ENCODE measurements around the gene AKR1C8. TPM values are rescaled to one million over a fixed set of nuclear protein-coding genes. Genes with fewer than 3 reads are reported as not detected.

The AKR1C8 gene
- total RNA-seq, 1 donor from 2014 or later = not detected

- Mint-ChIP-seq H3K4me3 (no peak overlapping the region), H3K9me3 (peaks cover 2% of the 10 kb centered on the region), H3K27me3 (ENCODE audit: insufficient read depth, low read depth) (peaks cover 2% of the 10 kb centered on the region), H3K27ac (no peak overlapping the region), H3K36me3 (no peaks in the 10 kb centered on the region), H3K4me1 (no peaks in the 10 kb centered on the region)
- Histone ChIP-seq H3K36me3 (no peaks in the 10 kb centered on the region), H3K4me2 (no peak overlapping the region), H2AFZ (replicated peaks) (no peak overlapping the region), H3K4me1 (no peaks in the 10 kb centered on the region), H3F3A (ENCODE audit: low read depth) (no peaks in the 10 kb centered on the region), H4K20me1 (ENCODE audit: low read depth) (no peaks in the 10 kb centered on the region), H3K9me3 (ENCODE audit: low read depth) (no peaks in the 10 kb centered on the region), H3K27ac (no peak overlapping the region), H3K79me2 (ENCODE audit: low read depth) (no peaks in the 10 kb centered on the region), H3K4me3 (no peak overlapping the region), H3K27me3 (no peaks in the 10 kb centered on the region), H3K9ac (no peak overlapping the region)
- TF ChIP-seq EZH2 (IDR thresholded peaks at IDR 0.05) = no peak
- TF ChIP-seq CTCF (IDR thresholded peaks at IDR 0.05) = no peak
- TF ChIP-seq EZH2phosphoT487 (IDR thresholded peaks at IDR 0.05) = no peak
- no peak for DNase-seq (ENCODE audit: low spot score)
These were observed 77.0 kb downstream of the AKR1C8 start for GRCh38 chr10:5107860-5108526.

DNA sequence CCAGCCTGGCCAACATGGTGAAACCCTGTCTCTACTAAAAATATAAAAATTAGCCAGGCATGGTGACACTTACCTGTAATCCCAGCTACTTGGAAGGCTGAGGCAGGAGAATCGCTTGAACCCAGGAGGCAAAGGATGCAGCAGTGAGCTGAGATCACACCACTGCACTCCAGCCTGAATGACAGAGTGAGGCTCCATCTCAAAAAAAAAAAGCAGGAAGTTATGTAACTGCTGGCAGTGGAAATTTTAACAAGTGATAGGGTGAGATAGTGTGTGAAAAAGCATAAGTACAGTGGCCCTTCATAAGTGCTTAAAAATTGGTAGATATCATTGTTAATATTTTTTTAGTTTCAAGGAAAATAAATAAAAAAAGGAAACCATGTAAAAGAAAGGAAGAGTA lies 78.4 kb downstream of the AKR1C8 start:
- no peak for TF ChIP-seq EZH2 (IDR thresholded peaks at IDR 0.05)
- no peak for TF ChIP-seq EZH2phosphoT487 (IDR thresholded peaks at IDR 0.05)
- no peak for TF ChIP-seq CTCF (IDR thresholded peaks at IDR 0.05)
- no peak for DNase-seq (ENCODE audit: low spot score)
- no peak overlapping the region for H2AFZ ChIP-seq (replicated peaks)
- H3K27ac ChIP-seq = no peak overlapping the region
- H3K27ac Mint-ChIP-seq = no peak overlapping the region
- no peaks in the 10 kb centered on the region for H3F3A ChIP-seq (ENCODE audit: low read depth)
- H3K4me1 ChIP-seq = no peaks in the 10 kb centered on the region
- H3K36me3 Mint-ChIP-seq = no peaks in the 10 kb centered on the region
- peaks cover 2% of the 10 kb centered on the region for H3K27me3 Mint-ChIP-seq (ENCODE audit: insufficient read depth, low read depth)
- H3K36me3 ChIP-seq = no peaks in the 10 kb centered on the region
- H4K20me1 ChIP-seq (ENCODE audit: low read depth) = no peaks in the 10 kb centered on the region
- H3K79me2 ChIP-seq (ENCODE audit: low read depth) = no peaks in the 10 kb centered on the region
- H3K9me3 ChIP-seq (ENCODE audit: low read depth) = no peaks in the 10 kb centered on the region
- no peak overlapping the region for H3K4me2 ChIP-seq
- no peak overlapping the region for H3K9ac ChIP-seq
- no peaks in the 10 kb centered on the region for H3K27me3 ChIP-seq
- H3K4me3 Mint-ChIP-seq = no peak overlapping the region
- H3K4me3 ChIP-seq = no peak overlapping the region
- H3K4me1 Mint-ChIP-seq = no peaks in the 10 kb centered on the region
- H3K9me3 Mint-ChIP-seq = peaks cover 2% of the 10 kb centered on the region

DNA sequence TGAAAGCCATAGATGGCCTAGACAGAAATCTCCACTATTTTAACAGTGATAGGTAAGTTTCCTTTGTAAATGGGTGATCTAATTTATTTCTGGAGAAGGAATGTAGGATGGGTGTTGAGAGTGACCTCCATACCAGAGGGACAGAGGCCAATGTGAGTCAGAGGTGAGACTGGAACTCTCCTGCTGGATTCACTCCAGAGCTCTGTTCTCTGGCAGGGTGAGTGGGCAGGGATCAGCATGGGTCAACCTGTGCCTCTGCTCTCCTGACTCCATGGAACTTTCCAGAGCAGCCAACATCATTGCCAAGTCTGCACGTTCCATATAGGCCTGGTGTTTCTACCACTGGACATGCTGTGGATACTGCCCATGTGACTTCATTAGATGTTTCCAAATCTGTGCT lies 79.3 kb downstream of the AKR1C8 start:
- Histone ChIP-seq H3K27ac (no peak overlapping the region), H3K9me3 (ENCODE audit: low read depth) (no peaks in the 10 kb centered on the region), H4K20me1 (ENCODE audit: low read depth) (no peaks in the 10 kb centered on the region), H3K27me3 (no peaks in the 10 kb centered on the region), H3K4me1 (no peaks in the 10 kb centered on the region), H3K79me2 (ENCODE audit: low read depth) (no peaks in the 10 kb centered on the region), H3K36me3 (no peaks in the 10 kb centered on the region), H3K9ac (no peak overlapping the region), H3K4me3 (no peak overlapping the region), H3K4me2 (no peak overlapping the region), H3F3A (ENCODE audit: low read depth) (no peaks in the 10 kb centered on the region), H2AFZ (replicated peaks) (no peak overlapping the region)
- peaks cover 2% of the 10 kb centered on the region for H3K27me3 Mint-ChIP-seq (ENCODE audit: insufficient read depth, low read depth)
- no peaks in the 10 kb centered on the region for H3K36me3 Mint-ChIP-seq
- H3K4me1 Mint-ChIP-seq = no peaks in the 10 kb centered on the region
- peaks cover 2% of the 10 kb centered on the region for H3K9me3 Mint-ChIP-seq
- H3K27ac Mint-ChIP-seq = no peak overlapping the region
- TF ChIP-seq EZH2phosphoT487 (IDR thresholded peaks at IDR 0.05) (no peak), EZH2 (IDR thresholded peaks at IDR 0.05) (no peak), CTCF (IDR thresholded peaks at IDR 0.05) (no peak)
- H3K4me3 Mint-ChIP-seq = no peak overlapping the region
- DNase-seq (ENCODE audit: low spot score) = no peak

Other genes starting within 250 kb of the AKR1C8 start
- 2.9 and 3.7 TPM in 2 replicates for gene AKR1C1, start 221.7 kb downstream of the AKR1C8 start, total RNA-seq (ENCODE audit: low replicate concordance)
- 1.8 and 4.7 TPM in 2 replicates for gene AKR1C2, start 181.3 kb downstream of the AKR1C8 start, total RNA-seq (ENCODE audit: low replicate concordance)
- 1.9 and 2.8 TPM in 2 replicates for gene AKR1C3, start 90.7 kb downstream of the AKR1C8 start, total RNA-seq (ENCODE audit: low replicate concordance)
- not detected in 2 replicates for gene AKR1C4, start 11.7 kb upstream of the AKR1C8 start, total RNA-seq (ENCODE audit: low replicate concordance)
- gene UCN3, start 179.8 kb upstream of the AKR1C8 start, total RNA-seq (ENCODE audit: low replicate concordance) = not detected in 2 replicates
- not detected in 2 replicates for gene TUBAL3, start 219.7 kb upstream of the AKR1C8 start, total RNA-seq (ENCODE audit: low replicate concordance)
- gene NET1, start 227.4 kb upstream of the AKR1C8 start, total RNA-seq (ENCODE audit: low replicate concordance) = 65.2 and 90.5 TPM in 2 replicates

All from neural progenitor cell (in vitro differentiated cells).